B cell (primary cell): ENCODE measurements around the gene CFAP20DC. TPM values are rescaled to one million over a fixed set of nuclear protein-coding genes. Genes with fewer than 3 reads are reported as not detected.

ENCODE experiments used
- ATAC-seq: fragments of 200-7000 bp; cut with Tn5 transposase; one replicate; pipeline ENCODE4 v1.10.0; 2021; ENCODE audit warnings: low read depth, mild to moderate bottlenecking, moderate number of reproducible peaks, moderate library complexity
- CTCF ChIA-PET: fragments of 350-600 bp; sonication (Branson Sonifier 250); formaldehyde crosslinking; loops from one replicate; lab custom pipeline; 2021; ENCODE audit warnings: antibody characterized with exemption, inconsistent platforms; lab: Charles Lee
- POLR2A ChIA-PET: fragments of 350-600 bp; sonication (Branson Sonifier 250); formaldehyde crosslinking; loops from one replicate; lab custom pipeline; 2021; ENCODE audit warnings: antibody characterized with exemption; lab: Charles Lee
- DNase-seq: peaks from one replicate; pipeline ENCODE4 v3.0.0; 2013
- H2AFZ ChIP-seq: 2 replicates; pipeline ENCODE4 v1.6.1; 2012; ENCODE audit warnings: mild to moderate bottlenecking, low read depth, low read length; ENCODE audit not compliant: insufficient read depth, poor library complexity, severe bottlenecking
- H3K27ac ChIP-seq, 2 donors: 1 replicate in 1 of 2; 2 replicates in 1 of 2; pipeline ENCODE4 v1.5.1; 2012 to 2013; ENCODE audit warnings: low read length in 2 of 2, mild to moderate bottlenecking in 2 of 2, moderate library complexity in 1 of 2
- H3K27me3 ChIP-seq, 4 experiments: fragments of 200-600 bp in 1 of 4; sonication (generic) in 1 of 4; replicated peaks in 1 of 4; 1 replicate in 2 of 4; 2 replicates in 2 of 4; pipeline versions ENCODE4 v1.6.1 to v1.7.0; 2013 to 2016; ENCODE audit warnings: low read length in 3 of 4, mild to moderate bottlenecking in 2 of 4, mixed read lengths in 1 of 4, moderate library complexity in 1 of 4; ENCODE audit not compliant: insufficient read depth in 4 of 4, control insufficient read depth in 3 of 4; ENCODE audit errors: control extremely low read depth in 1 of 4
- H3K36me3 ChIP-seq, 2 experiments: replicated peaks in 1 of 2; 1 replicate in 1 of 2; 2 replicates in 1 of 2; pipeline versions ENCODE4 v1.6.1 to v1.7.1; 2013; ENCODE audit warnings: low read length in 1 of 2; ENCODE audit not compliant: insufficient read depth in 2 of 2, control insufficient read depth in 1 of 2; ENCODE audit errors: control extremely low read depth in 1 of 2, extremely low read depth in 1 of 2
- H3K4me1 ChIP-seq, 2 donors: fragments of 200-600 bp in 1 of 2; sonication (generic) in 1 of 2; 1 replicate in 1 of 2; 2 replicates in 1 of 2; pipeline versions ENCODE4 v1.5.1 to v1.6.1; 2013 to 2017; ENCODE audit warnings: low read length in 2 of 2; ENCODE audit not compliant: control insufficient read depth in 2 of 2, insufficient read depth in 2 of 2
- H3K4me2 ChIP-seq: replicated peaks from 2 replicates; pipeline ENCODE3; 2012; ENCODE audit warnings: mild to moderate bottlenecking, low read depth, low read length; ENCODE audit not compliant: poor library complexity, severe bottlenecking
- H3K4me3 ChIP-seq, 5 experiments: fragments of 200-600 bp in 1 of 5; sonication (generic) in 1 of 5; 1 replicate in 3 of 5; 2 replicates in 2 of 5; pipeline versions ENCODE4 v1.5.1 to v1.7.0; 2011 to 2016; ENCODE audit warnings: low read length in 4 of 5, mild to moderate bottlenecking in 4 of 5, low read depth in 2 of 5, control low read depth in 1 of 5, moderate library complexity in 1 of 5; ENCODE audit not compliant: insufficient read depth in 1 of 5; ENCODE audit errors: control extremely low read depth in 1 of 5, extremely low read depth in 1 of 5
- H3K79me2 ChIP-seq: fragments of 200-600 bp; sonication (generic); one replicate; pipeline ENCODE4 v1.6.0; 2016; ENCODE audit warnings: low read length; ENCODE audit not compliant: control insufficient read depth, insufficient read depth
- H3K9ac ChIP-seq: fragments of 200-600 bp; sonication (generic); 2 replicates; pipeline ENCODE4 v1.6.1; 2017; ENCODE audit warnings: mild to moderate bottlenecking, low read length, moderate library complexity
- H3K9me3 ChIP-seq, 3 donors: one replicate each; pipeline versions ENCODE4 v1.6.1 to v1.7.1; 2013; ENCODE audit warnings: low read length in 2 of 3; ENCODE audit not compliant: control insufficient read depth in 2 of 3, insufficient read depth in 1 of 3; ENCODE audit errors: control extremely low read depth in 1 of 3
- H4K20me1 ChIP-seq: 2 replicates; pipeline ENCODE4 v1.6.0; 2012; ENCODE audit warnings: mild to moderate bottlenecking, low read length; ENCODE audit not compliant: insufficient read depth, control insufficient read depth, poor library complexity, severe bottlenecking
- H3K27ac Mint-ChIP-seq: one replicate; pipeline ENCODE4 v1.8.0; 2021; ENCODE audit warnings: mixed read lengths
- H3K27me3 Mint-ChIP-seq: one replicate; pipeline ENCODE4 v1.8.0; 2021; ENCODE audit warnings: mixed read lengths
- H3K4me1 Mint-ChIP-seq: one replicate; pipeline ENCODE4 v1.8.0; 2021; ENCODE audit warnings: mixed read lengths
- H3K4me3 Mint-ChIP-seq: one replicate; pipeline ENCODE4 v1.8.0; 2021; ENCODE audit warnings: mixed read lengths
- H3K9me3 Mint-ChIP-seq: one replicate; pipeline ENCODE4 v1.8.0; 2022; ENCODE audit warnings: mixed read lengths; ENCODE audit not compliant: insufficient read depth
- EZH2 ChIP-seq: IDR thresholded peaks from 2 replicates; pipeline ENCODE4 v1.6.1; 2012; ENCODE audit warnings: borderline replicate concordance, low read depth, mild to moderate bottlenecking, moderate library complexity, low read length; ENCODE audit not compliant: insufficient read depth, poor library complexity, severe bottlenecking
- WGBS: methylation state at CpG from one replicate; pipeline ENCODE4 v1.1.5; 2013; ENCODE audit warnings: missing lambda C conversion rate; ENCODE audit not compliant: insufficient coverage; 5-methylcytosine and 5-hydroxymethylcytosine counted together
- intact Hi-C: fragments of 100-400 bp; cut with micrococcal nuclease; formaldehyde crosslinking; loops from one replicate; pipeline ENCODE4 v1.10.0; 2022
- polyA plus RNA-seq: library from polyadenylated mRNA; depleted of rRNA; stranded (reverse); fragments of >200 nt; gene quantifications from 2 replicates; pipeline ENCODE4 v1.2.3, GENCODE V29; 2012
- total RNA-seq, 2 donors: library from RNA; stranded (reverse); fragments of 120-200 nt in 1 of 2; gene quantifications; 1 replicate in 1 of 2; 2 replicates in 1 of 2; pipeline versions ENCODE4 v1.2.3 to v1.2.4, GENCODE V29; 2013 to 2022
- TF ChIP-seq, protein P1 (sequence below): fragments of 200-600 bp; IDR thresholded peaks from one replicate; pipeline ENCODE4 v1.8.0; 2022; ENCODE audit warnings: antibody characterized with exemption, mild to moderate bottlenecking

CFAP20DC gene
- total and polyA plus RNA-seq, 2 donors (not counting 1 experiment from before 2014, with no cell fraction given) = 0.27 to 1.2 TPM

DNA sequence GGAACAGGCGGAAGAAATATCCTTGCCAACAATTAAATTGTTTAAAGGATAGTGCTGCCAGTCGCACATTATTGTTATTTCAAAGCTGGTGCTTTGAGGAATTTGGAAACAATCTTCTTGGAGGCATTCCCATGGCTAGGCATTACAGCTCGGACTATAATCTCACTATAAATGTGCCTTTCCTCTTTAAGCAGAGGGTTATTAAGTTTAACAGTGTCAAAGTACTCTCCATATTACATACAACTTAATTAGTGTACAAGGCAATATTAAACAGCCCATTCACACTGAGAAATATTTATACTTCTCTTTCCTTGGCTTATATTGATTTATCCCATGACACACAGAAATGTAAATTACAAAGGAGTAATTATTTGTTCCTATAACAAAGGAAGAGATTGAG is 329.3 kb downstream of the CFAP20DC start:
- Mint-ChIP-seq H3K27ac (no peak overlapping the region), H3K9me3 (no peaks in the 10 kb centered on the region), H3K4me3 (no peak overlapping the region), H3K27me3 (no peaks in the 10 kb centered on the region), H3K4me1 (no peaks in the 10 kb centered on the region)
- WGBS = 100% methylated on average over 1 of the region's 3 CpGs
- H3K79me2 ChIP-seq = no peaks in the 10 kb centered on the region
- no peaks in the 10 kb centered on the region for H3K9me3 ChIP-seq
- DNase-seq (no peak), ATAC-seq (no peak)
- H3K4me1 ChIP-seq = no peaks in the 10 kb centered on the region
- ChIA-PET CTCF (no interaction called here), POLR2A (no interaction called here)
- intact Hi-C loops = no loop called here
- no peak overlapping the region for H3K4me2 ChIP-seq
- no peaks in the 10 kb centered on the region for H4K20me1 ChIP-seq
- H3K27ac ChIP-seq = no peak overlapping the region
- no peak overlapping the region for H3K9ac ChIP-seq
- H3K4me3 ChIP-seq = no peak overlapping the region
- no peak overlapping the region for H2AFZ ChIP-seq
- H3K27me3 ChIP-seq = peaks cover 0 to 6% (median 0%) of the 10 kb centered on the region in 4 experiments
- TF ChIP-seq EZH2 = no peak
- TF ChIP-seq, protein P1, sequence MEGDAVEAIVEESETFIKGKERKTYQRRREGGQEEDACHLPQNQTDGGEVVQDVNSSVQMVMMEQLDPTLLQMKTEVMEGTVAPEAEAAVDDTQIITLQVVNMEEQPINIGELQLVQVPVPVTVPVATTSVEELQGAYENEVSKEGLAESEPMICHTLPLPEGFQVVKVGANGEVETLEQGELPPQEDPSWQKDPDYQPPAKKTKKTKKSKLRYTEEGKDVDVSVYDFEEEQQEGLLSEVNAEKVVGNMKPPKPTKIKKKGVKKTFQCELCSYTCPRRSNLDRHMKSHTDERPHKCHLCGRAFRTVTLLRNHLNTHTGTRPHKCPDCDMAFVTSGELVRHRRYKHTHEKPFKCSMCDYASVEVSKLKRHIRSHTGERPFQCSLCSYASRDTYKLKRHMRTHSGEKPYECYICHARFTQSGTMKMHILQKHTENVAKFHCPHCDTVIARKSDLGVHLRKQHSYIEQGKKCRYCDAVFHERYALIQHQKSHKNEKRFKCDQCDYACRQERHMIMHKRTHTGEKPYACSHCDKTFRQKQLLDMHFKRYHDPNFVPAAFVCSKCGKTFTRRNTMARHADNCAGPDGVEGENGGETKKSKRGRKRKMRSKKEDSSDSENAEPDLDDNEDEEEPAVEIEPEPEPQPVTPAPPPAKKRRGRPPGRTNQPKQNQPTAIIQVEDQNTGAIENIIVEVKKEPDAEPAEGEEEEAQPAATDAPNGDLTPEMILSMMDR = no peak
- no peaks in the 10 kb centered on the region for H3K36me3 ChIP-seq

DNA sequence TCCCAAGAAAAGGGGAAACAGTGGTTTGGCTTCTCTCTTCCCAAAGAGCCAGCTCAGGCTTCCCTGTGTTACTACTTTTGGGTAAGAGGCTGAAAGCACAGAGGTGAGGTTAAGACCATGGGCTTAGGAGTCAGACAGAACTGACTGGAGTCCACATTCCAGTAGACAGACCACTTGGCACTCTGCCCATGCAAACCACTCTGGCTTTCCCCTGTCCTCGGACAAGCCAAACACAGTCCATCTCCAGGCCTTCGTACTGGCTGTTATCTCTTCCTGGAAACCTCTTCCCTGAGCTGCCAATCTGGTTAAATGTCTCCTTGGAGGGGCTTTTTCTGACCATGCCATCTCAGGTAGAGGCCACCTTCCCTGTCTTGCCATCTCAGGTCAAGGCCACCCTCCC is 330.1 kb downstream of the CFAP20DC start:
- H3K4me3 ChIP-seq = no peak overlapping the region
- no peak for TF ChIP-seq EZH2
- TF ChIP-seq, protein P1 = no peak
- no peaks in the 10 kb centered on the region for H3K9me3 Mint-ChIP-seq
- peaks cover 0 to 6% (median 0%) of the 10 kb centered on the region in 4 experiments for H3K27me3 ChIP-seq
- no peak overlapping the region for H3K27ac Mint-ChIP-seq
- ChIA-PET CTCF (no interaction called here), POLR2A (no interaction called here)
- no peak overlapping the region for H3K27ac ChIP-seq
- 90% methylated on average over 2 of the region's 2 CpGs for WGBS
- no peak for DNase-seq
- no peaks in the 10 kb centered on the region for H3K4me1 ChIP-seq
- intact Hi-C loops = no loop called here
- no peaks in the 10 kb centered on the region for H3K27me3 Mint-ChIP-seq
- H3K9ac ChIP-seq = no peak overlapping the region
- peaks cover 0 to 3% (median 0%) of the 10 kb centered on the region in 3 donors for H3K9me3 ChIP-seq
- H3K79me2 ChIP-seq = no peaks in the 10 kb centered on the region
- H3K4me1 Mint-ChIP-seq = no peaks in the 10 kb centered on the region
- no peak for ATAC-seq
- no peak overlapping the region for H3K4me3 Mint-ChIP-seq
- no peaks in the 10 kb centered on the region for H3K36me3 ChIP-seq
- H2AFZ ChIP-seq = no peak overlapping the region
- no peaks in the 10 kb centered on the region for H4K20me1 ChIP-seq
- H3K4me2 ChIP-seq = no peak overlapping the region
